HCT116 (cell line): ENCODE data around the gene TBC1D2. TPM values are rescaled to one million over a fixed set of nuclear protein-coding genes. Genes with fewer than 3 reads are reported as not detected.

Experiments
- ATAC-seq: fragments of 200-7000 bp; cut with Tn5 transposase; 2 replicates; pipeline ENCODE4 v1.9.1; 2020; ENCODE audit warnings: mild to moderate bottlenecking, moderate library complexity
- BruUV-seq: library from RNA; stranded (reverse); fragments of 400-500 nt; replicated peaks from 2 replicates; lab custom pipeline; 2021; lab: Mats Ljungman, UMichigan
- CTCF ChIA-PET: fragments of 300-600 bp; sonication (Branson Sonifier 250); formaldehyde crosslinking; loops from one replicate; lab custom pipeline; 2021; ENCODE audit warnings: antibody characterized with exemption; lab: Charles Lee
- POLR2A ChIA-PET: fragments of 300-600, 350-600 bp; sonication (Branson Sonifier 250); formaldehyde crosslinking; loops from one replicate; lab custom pipeline; 2021; ENCODE audit warnings: antibody characterized with exemption; lab: Charles Lee
- RAD21 ChIA-PET, 2 experiments: fragments of 300-600 bp; sonication (Branson Sonifier 250); formaldehyde crosslinking; loops; one replicate each; lab custom pipeline; 2023; ENCODE audit warnings: low total read pairs in 2 of 2; ENCODE audit not compliant: uncharacterized antibody in 2 of 2, unreplicated experiment in 2 of 2, low non-redundant PET in 1 of 2; lab: Charles Lee
- DNase-seq: peaks from one replicate; pipeline ENCODE4 v3.0.0-alpha.2; 2010; ENCODE audit warnings: low read depth, low spot score
- H2AFZ ChIP-seq: fragments of 200-600 bp; shearing (Covaris generic), sonication (generic); 2 replicates; pipeline ENCODE4 v1.6.1; 2017; ENCODE audit warnings: low read depth, mixed run types, mixed read lengths, antibody characterized with exemption, low read length; ENCODE audit not compliant: poor library complexity, severe bottlenecking
- H3K27ac ChIP-seq: 2 replicates; pipeline ENCODE4 v1.5.1; 2012; ENCODE audit warnings: low read depth, low read length
- H3K27me3 ChIP-seq: fragments of 200-600 bp; sonication (generic); 2 replicates; pipeline ENCODE4 v1.6.1; 2016; ENCODE audit warnings: mixed run types, low read length, mixed read lengths; ENCODE audit not compliant: insufficient read depth
- H3K36me3 ChIP-seq, 2 experiments: fragments of 200-500 bp in 1 of 2; fragments of 200-600 bp in 1 of 2; sonication (Bioruptor generic) in 1 of 2; sonication (generic) in 1 of 2; 2 replicates each; pipeline versions ENCODE4 v1.5.1 to v1.6.1; 2014 to 2016; ENCODE audit warnings: low read length in 2 of 2, inconsistent platforms in 1 of 2, mixed read lengths in 1 of 2, mixed run types in 1 of 2; ENCODE audit not compliant: insufficient read depth in 2 of 2, control insufficient read depth in 1 of 2
- H3K4me1 ChIP-seq, 2 experiments: fragments of 200-600 bp in 1 of 2; sonication (generic) in 1 of 2; 2 replicates each; pipeline versions ENCODE4 v1.5.1 to v1.6.1; 2012 to 2017; ENCODE audit warnings: low read length in 2 of 2, inconsistent platforms in 1 of 2, mild to moderate bottlenecking in 1 of 2, mixed read lengths in 1 of 2, mixed run types in 1 of 2, moderate library complexity in 1 of 2; ENCODE audit not compliant: insufficient read depth in 2 of 2, control insufficient read depth in 1 of 2
- H3K4me2 ChIP-seq: fragments of 200-600 bp; sonication (generic); 2 replicates; pipeline ENCODE4 v1.6.1; 2017; ENCODE audit warnings: mixed run types, low read length, mixed read lengths
- H3K4me3 ChIP-seq, 2 experiments: fragments of 200-600 bp in 1 of 2; sonication (generic) in 1 of 2; replicated peaks in 1 of 2; 2 replicates each; pipeline ENCODE4 v1.5.1; 2011 to 2016; ENCODE audit warnings: low read length in 2 of 2, control low read depth in 1 of 2, low read depth in 1 of 2, mild to moderate bottlenecking in 1 of 2, mixed read lengths in 1 of 2, mixed run types in 1 of 2
- H3K79me2 ChIP-seq: fragments of 200-600 bp; sonication (generic); 2 replicates; pipeline ENCODE4 v1.6.1; 2017; ENCODE audit warnings: mild to moderate bottlenecking, mixed run types, low read length, moderate library complexity, mixed read lengths; ENCODE audit not compliant: insufficient read depth
- H3K9ac ChIP-seq: fragments of 200-600 bp; sonication (generic); 2 replicates; pipeline ENCODE4 v1.6.1; 2016; ENCODE audit warnings: low read length, mixed read lengths
- H3K9me2 ChIP-seq: fragments of 200-600 bp; sonication (generic), shearing (Covaris generic); 2 replicates; pipeline ENCODE4 v1.6.1; 2017; ENCODE audit warnings: mixed run types, mild to moderate bottlenecking, moderate library complexity; ENCODE audit not compliant: insufficient read depth
- H3K9me3 ChIP-seq, 2 experiments: fragments of 200-500 bp in 1 of 2; fragments of 200-600 bp in 1 of 2; sonication (Bioruptor generic) in 1 of 2; sonication (generic) in 1 of 2; 2 replicates each; pipeline ENCODE4 v1.6.1; 2014 to 2017; ENCODE audit warnings: low read length in 2 of 2, mixed read lengths in 2 of 2, inconsistent platforms in 1 of 2, low read depth in 1 of 2, mild to moderate bottlenecking in 1 of 2, mixed run types in 1 of 2, moderate library complexity in 1 of 2; ENCODE audit not compliant: control insufficient read depth in 1 of 2, insufficient read depth in 1 of 2
- H4K20me1 ChIP-seq: fragments of 200-600 bp; sonication (generic), shearing (Covaris generic); 2 replicates; pipeline ENCODE4 v1.6.1; 2017; ENCODE audit warnings: mixed run types, mild to moderate bottlenecking, moderate library complexity; ENCODE audit not compliant: insufficient read depth
- CTCF ChIP-seq, 3 experiments: fragments of 200-600 bp in 1 of 3; sonication (generic) in 1 of 3; IDR thresholded peaks in 2 of 3; conservative IDR thresholded peaks in 1 of 3; 2 replicates each; pipeline ENCODE4 v1.5.1; 2012 to 2017; ENCODE audit warnings: low read depth in 2 of 3, low read length in 2 of 3, antibody characterized with exemption in 1 of 3, borderline replicate concordance in 1 of 3, control low read depth in 1 of 3, mild to moderate bottlenecking in 1 of 3, mixed read lengths in 1 of 3, mixed run types in 1 of 3, moderate library complexity in 1 of 3; ENCODE audit not compliant: insufficient read depth in 1 of 3
- EGR1 ChIP-seq: IDR thresholded peaks from 2 replicates; pipeline ENCODE4 v1.6.1; 2012; ENCODE audit warnings: low read depth
- ELF1 ChIP-seq: IDR thresholded peaks from 2 replicates; pipeline ENCODE4 v1.6.1; 2012; ENCODE audit warnings: low read depth, borderline replicate concordance
- JUND ChIP-seq: IDR thresholded peaks from 2 replicates; pipeline ENCODE4 v1.6.1; 2012
- POLR2A ChIP-seq: IDR thresholded peaks from 2 replicates; pipeline ENCODE4 v1.7.0; 2011; ENCODE audit warnings: borderline replicate concordance; ENCODE audit not compliant: insufficient read depth, insufficient read length; ENCODE audit errors: extremely low read depth
- RAD21 ChIP-seq: IDR thresholded peaks from 2 replicates; pipeline ENCODE4 v1.6.1; 2012; ENCODE audit warnings: low read depth, mild to moderate bottlenecking
- SP1 ChIP-seq: IDR thresholded peaks from 2 replicates; pipeline ENCODE4 v1.6.1; 2012; ENCODE audit warnings: low read depth
- TCF7L2 ChIP-seq: IDR thresholded peaks from 2 replicates; pipeline ENCODE4 v1.7.0; 2011; ENCODE audit warnings: borderline replicate concordance, inconsistent platforms; ENCODE audit not compliant: insufficient read depth, insufficient read length; ENCODE audit errors: extremely low read depth
- intact Hi-C: fragments of 100-400 bp; cut with micrococcal nuclease; formaldehyde crosslinking; loops from 2 replicates; pipeline ENCODE4 v1.10.0; 2022
- total RNA-seq: library from RNA; stranded (reverse); gene quantifications from one replicate; pipeline ENCODE4 v1.2.1, GENCODE V29; 2021; ENCODE audit not compliant: unreplicated experiment

TBC1D2 gene
- total RNA-seq, 1 experiment from 2014 or later: 9.8 TPM

- Histone ChIP-seq H3K9ac (no peak overlapping the region), H4K20me1 (no peaks in the 10 kb centered on the region), H3K4me3 (no peak overlapping the region)
- TF ChIP-seq CTCF (IDR thresholded peaks at IDR 0.05 in 2 of 3, conservative IDR thresholded peaks at IDR 0.05 in 1 of 3; ENCODE audit: borderline replicate concordance in 1 of 3, insufficient read depth in 1 of 3, low read depth in 2 of 3, low read length in 2 of 3) (peak; percentile 92 to 96 (median 96)), SP1 (no peak), RAD21 (peak; percentile 98)
- TF ChIP-seq, all 23 proteins: peak for 2
- Histone ChIP-seq H3K79me2 (no peaks in the 10 kb centered on the region), H3K36me3 (no peaks in the 10 kb centered on the region), H3K9me2 (no peaks in the 10 kb centered on the region), H3K27ac (no peak overlapping the region), H2AFZ (peak overlapping the region; percentile 69), H3K27me3 (no peaks in the 10 kb centered on the region), H3K9me3 (no peaks in the 10 kb centered on the region), H3K4me2 (no peak overlapping the region), H3K4me1 (no peaks in the 10 kb centered on the region)
- intact Hi-C loops: loop anchor here (1.0 kb wide), 3 partner anchors 58 to 340 kb away; no protein-coding TSS in a partner anchor
- ChIA-PET CTCF (interaction anchor here (0.9 to 2.4 kb wide), 8 partner anchors 8 to 340 kb away, joined by 3 to 12 read pairs (median 3); partner anchors contain the start of genes NANS and TBC1D2), POLR2A (no interaction called here), RAD21 (interaction anchor here (0.5 to 1.4 kb wide), 4 partner anchors 52 to 420 kb away, joined by 3 read pairs; no protein-coding TSS in a partner anchor)
- no TSS peak for BruUV-seq
- DNase-seq: peak; percentile 69
- peak; percentile 100 for ATAC-seq
Observed at GRCh38 chr9:98263482-98264357, 8.3 kb upstream of the TBC1D2 start.

- Histone ChIP-seq H3K79me2 (no peaks in the 10 kb centered on the region), H3K9ac (no peak overlapping the region), H3K36me3 (no peaks in the 10 kb centered on the region), H3K9me2 (no peaks in the 10 kb centered on the region), H3K27me3 (no peaks in the 10 kb centered on the region), H3K27ac (no peak overlapping the region), H3K4me3 (no peak overlapping the region), H4K20me1 (no peaks in the 10 kb centered on the region), H3K9me3 (no peaks in the 10 kb centered on the region), H2AFZ (no peak overlapping the region), H3K4me2 (no peak overlapping the region), H3K4me1 (no peaks in the 10 kb centered on the region)
- CTCF ChIA-PET: interaction anchor here (0.9 to 2.4 kb wide), 8 partner anchors 8 to 339 kb away, joined by 3 to 12 read pairs (median 3); partner anchors contain the start of genes NANS and TBC1D2
- POLR2A ChIA-PET: no interaction called here
- RAD21 ChIA-PET: interaction anchor here in 1 of 2 experiments (1.4 kb wide), 1 partner anchor 57 kb away, joined by 3 read pairs; no protein-coding TSS in a partner anchor
- intact Hi-C loops: loop anchor here (1.0 kb wide), 3 partner anchors 58 to 340 kb away; no protein-coding TSS in a partner anchor
- ATAC-seq (no peak), DNase-seq (no peak)
- no TSS peak for BruUV-seq
- TF ChIP-seq POLR2A (no peak), JUND (no peak), SP1 (no peak), ELF1 (no peak), TCF7L2 (no peak), EGR1 (no peak), CTCF (IDR thresholded peaks at IDR 0.05 in 2 of 3, conservative IDR thresholded peaks at IDR 0.05 in 1 of 3; ENCODE audit: borderline replicate concordance in 1 of 3, insufficient read depth in 1 of 3, low read depth in 2 of 3, low read length in 2 of 3) (no peak)
Observed at GRCh38 chr9:98263080-98263479, 7.6 kb upstream of the TBC1D2 start.
